ENCODE measurements around the gene MYLK. TPM values are rescaled to one million over a fixed set of nuclear protein-coding genes. Genes with fewer than 3 reads are reported as not detected.

MYLK gene
- total RNA-seq, 2 donors from 2014 or later = 4.7 to 6.6 TPM

- Histone ChIP-seq H3K4me3 (ENCODE audit: low read length) (no peak overlapping the region), H3K27me3 (ENCODE audit: control insufficient read depth, insufficient read depth, low read length, poor library complexity, severe bottlenecking) (peaks cover 56% of the 10 kb centered on the region), H3K27ac (ENCODE audit: low read depth, low read length) (no peak overlapping the region), H3K9ac (ENCODE audit: extremely low read depth, low read length, poor library complexity, severe bottlenecking) (no peak overlapping the region), H3K4me1 (ENCODE audit: control insufficient read depth, insufficient read depth, low read length) (peaks cover 11% of the 10 kb centered on the region), H3K36me3 (ENCODE audit: control insufficient read depth, insufficient read depth, low read length) (no peaks in the 10 kb centered on the region), H3K9me3 (ENCODE audit: control insufficient read depth, low read length) (no peaks in the 10 kb centered on the region)
- Mint-ChIP-seq H3K36me3 (ENCODE audit: low read depth) (no peaks in the 10 kb centered on the region), H3K27me3 (ENCODE audit: insufficient read depth) (peaks cover 24% of the 10 kb centered on the region), H3K4me1 (peaks cover 34% of the 10 kb centered on the region), H3K9me3 (no peaks in the 10 kb centered on the region), H3K4me3 (no peak overlapping the region), H3K27ac (no peak overlapping the region)
- WGBS, 2 experiments (ENCODE audit: insufficient coverage in 1 of 2, insufficient read length in 1 of 2) = 94 to 100% methylated on average over 2 of the region's 2 CpGs
- no peak for DNase-seq
- TF ChIP-seq, protein P1, sequence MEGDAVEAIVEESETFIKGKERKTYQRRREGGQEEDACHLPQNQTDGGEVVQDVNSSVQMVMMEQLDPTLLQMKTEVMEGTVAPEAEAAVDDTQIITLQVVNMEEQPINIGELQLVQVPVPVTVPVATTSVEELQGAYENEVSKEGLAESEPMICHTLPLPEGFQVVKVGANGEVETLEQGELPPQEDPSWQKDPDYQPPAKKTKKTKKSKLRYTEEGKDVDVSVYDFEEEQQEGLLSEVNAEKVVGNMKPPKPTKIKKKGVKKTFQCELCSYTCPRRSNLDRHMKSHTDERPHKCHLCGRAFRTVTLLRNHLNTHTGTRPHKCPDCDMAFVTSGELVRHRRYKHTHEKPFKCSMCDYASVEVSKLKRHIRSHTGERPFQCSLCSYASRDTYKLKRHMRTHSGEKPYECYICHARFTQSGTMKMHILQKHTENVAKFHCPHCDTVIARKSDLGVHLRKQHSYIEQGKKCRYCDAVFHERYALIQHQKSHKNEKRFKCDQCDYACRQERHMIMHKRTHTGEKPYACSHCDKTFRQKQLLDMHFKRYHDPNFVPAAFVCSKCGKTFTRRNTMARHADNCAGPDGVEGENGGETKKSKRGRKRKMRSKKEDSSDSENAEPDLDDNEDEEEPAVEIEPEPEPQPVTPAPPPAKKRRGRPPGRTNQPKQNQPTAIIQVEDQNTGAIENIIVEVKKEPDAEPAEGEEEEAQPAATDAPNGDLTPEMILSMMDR (conservative IDR thresholded peaks at IDR 0.05) = no peak
These were observed 83.8 kb downstream of the MYLK start for GRCh38 chr3:123800362-123800682.

DNA sequence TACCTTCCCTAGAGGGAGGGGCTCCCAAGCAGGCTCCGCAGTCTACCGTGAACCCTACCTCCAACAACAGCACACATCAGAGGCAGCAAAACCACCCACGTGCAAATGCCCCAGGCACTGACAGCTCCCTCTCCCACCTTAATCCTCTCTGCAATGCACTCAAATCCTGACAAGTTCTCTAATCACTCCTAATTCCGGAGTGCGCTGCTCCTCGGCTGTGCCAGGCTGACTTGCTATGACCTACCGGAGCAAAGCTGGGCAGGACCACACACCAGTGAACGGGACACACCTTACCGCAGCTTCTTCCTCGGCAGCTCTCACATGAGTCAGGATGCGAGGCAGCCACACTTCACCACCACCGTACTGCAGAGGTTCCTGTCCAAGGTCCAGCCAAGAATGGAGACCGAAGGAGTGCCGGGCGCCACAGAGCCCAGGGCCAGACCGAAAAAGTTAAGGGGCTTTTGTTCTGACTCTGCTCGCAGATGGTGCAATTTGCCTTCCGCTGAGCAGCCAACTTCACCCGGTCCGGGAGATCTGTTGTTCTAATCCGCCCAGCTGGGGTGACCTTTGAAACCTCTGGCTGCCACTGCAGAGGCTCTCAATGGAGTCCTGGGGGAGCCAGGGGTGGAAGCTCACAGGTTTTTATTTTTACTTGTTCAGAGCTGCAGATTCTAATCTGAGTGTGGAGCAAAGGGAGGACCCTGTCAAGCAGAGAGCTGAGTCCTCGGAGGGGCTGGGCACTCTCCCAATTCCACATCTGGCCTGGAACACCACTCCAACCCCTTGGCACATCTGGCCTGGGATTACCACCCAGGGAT lies 84.4 kb downstream of the MYLK start:
- H3K27me3 Mint-ChIP-seq (ENCODE audit: insufficient read depth) = peaks cover 26% of the 10 kb centered on the region
- H3K4me3 Mint-ChIP-seq = no peak overlapping the region
- DNase-seq = no peak
- TF ChIP-seq, protein P1 (conservative IDR thresholded peaks at IDR 0.05) = no peak
- H3K9ac ChIP-seq (ENCODE audit: extremely low read depth, low read length, poor library complexity, severe bottlenecking) = no peak overlapping the region
- 71 to 76% methylated on average over 14 to 22 of the region's 22 CpGs for WGBS, 2 experiments (ENCODE audit: insufficient coverage in 1 of 2, insufficient read length in 1 of 2)
- H3K27ac Mint-ChIP-seq = no peak overlapping the region
- H3K9me3 Mint-ChIP-seq = no peaks in the 10 kb centered on the region
- H3K27me3 ChIP-seq (ENCODE audit: control insufficient read depth, insufficient read depth, low read length, poor library complexity, severe bottlenecking) = peaks cover 62% of the 10 kb centered on the region
- H3K9me3 ChIP-seq (ENCODE audit: control insufficient read depth, low read length) = no peaks in the 10 kb centered on the region
- H3K4me1 ChIP-seq (ENCODE audit: control insufficient read depth, insufficient read depth, low read length) = peaks cover 11% of the 10 kb centered on the region
- H3K36me3 ChIP-seq (ENCODE audit: control insufficient read depth, insufficient read depth, low read length) = no peaks in the 10 kb centered on the region
- H3K4me3 ChIP-seq (ENCODE audit: low read length) = no peak overlapping the region
- peak overlapping the region; percentile 59 for H3K27ac ChIP-seq (ENCODE audit: low read depth, low read length)
- no peaks in the 10 kb centered on the region for H3K36me3 Mint-ChIP-seq (ENCODE audit: low read depth)
- peaks cover 28% of the 10 kb centered on the region for H3K4me1 Mint-ChIP-seq

DNA sequence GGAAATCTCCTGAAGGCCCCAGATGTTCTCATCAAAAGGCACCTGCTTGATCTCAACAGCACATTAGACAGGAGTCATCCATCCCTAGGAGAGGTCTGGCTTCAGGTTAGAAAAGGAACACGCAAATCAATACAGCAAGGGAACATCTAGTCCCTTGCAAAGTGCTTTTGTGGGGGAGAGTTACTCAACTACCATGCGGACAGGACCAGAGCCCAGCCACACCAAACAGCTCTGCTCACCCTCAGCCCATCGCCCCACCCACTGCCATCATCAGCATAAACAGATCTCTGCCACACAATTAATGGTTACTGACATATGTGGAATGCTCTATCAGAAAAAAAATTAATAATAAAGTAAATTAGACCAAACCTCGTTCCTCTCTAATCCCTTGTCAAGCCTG lies 85.6 kb downstream of the MYLK start:
- Histone ChIP-seq H3K9me3 (ENCODE audit: control insufficient read depth, low read length) (no peaks in the 10 kb centered on the region), H3K4me3 (ENCODE audit: low read length) (no peak overlapping the region), H3K36me3 (ENCODE audit: control insufficient read depth, insufficient read depth, low read length) (no peaks in the 10 kb centered on the region), H3K27me3 (ENCODE audit: control insufficient read depth, insufficient read depth, low read length, poor library complexity, severe bottlenecking) (peaks cover 74% of the 10 kb centered on the region), H3K4me1 (ENCODE audit: control insufficient read depth, insufficient read depth, low read length) (peaks cover 11% of the 10 kb centered on the region), H3K27ac (ENCODE audit: low read depth, low read length) (no peak overlapping the region), H3K9ac (ENCODE audit: extremely low read depth, low read length, poor library complexity, severe bottlenecking) (no peak overlapping the region)
- no peak for DNase-seq
- H3K27ac Mint-ChIP-seq = no peak overlapping the region
- WGBS, 2 experiments (ENCODE audit: insufficient coverage in 1 of 2, insufficient read length in 1 of 2) = 87 to 100% methylated on average over 1 to 4 of the region's 4 CpGs
- no peaks in the 10 kb centered on the region for H3K9me3 Mint-ChIP-seq
- no peaks in the 10 kb centered on the region for H3K36me3 Mint-ChIP-seq (ENCODE audit: low read depth)
- TF ChIP-seq, protein P1 (conservative IDR thresholded peaks at IDR 0.05) = no peak
- peaks cover 36% of the 10 kb centered on the region for H3K27me3 Mint-ChIP-seq (ENCODE audit: insufficient read depth)
- peaks cover 18% of the 10 kb centered on the region for H3K4me1 Mint-ChIP-seq
- H3K4me3 Mint-ChIP-seq = no peak overlapping the region

All from endodermal cell (in vitro differentiated cells).